ENCODE data around the gene BPIFB3.
"Not testable (repeated sequence)": the region's sequence is repeated elsewhere in the genome, so short reads cannot be mapped to it uniquely, and the experiment has no call there.

Gene BPIFB3

GRCh38 chr20:33120934-33121333, 67.2 kb downstream of the BPIFB3 start:
- no peak overlapping the region for H3K4me3 ChIP-seq (replicated peaks in 1 of 2; ENCODE audit: low read depth in 2 of 2, low read length in 2 of 2)
- no peak for DNase-seq (ENCODE audit: low read depth in 2 of 2)
- no peak for TF ChIP-seq CTCF (IDR thresholded peaks at IDR 0.05; ENCODE audit: low read depth, low read length)

- DNase-seq (ENCODE audit: low read depth in 2 of 2); H3K4me3 ChIP-seq (replicated peaks in 1 of 2; ENCODE audit: low read depth in 2 of 2, low read length in 2 of 2): not testable (repeated sequence)
These were observed 68.6 kb downstream of the BPIFB3 start for GRCh38 chr20:33122297-33122696.

Measured in cardiac fibroblast (primary cell).